HepG2 (cell line): ENCODE results near the gene SLC25A51. TPM values are rescaled to one million over a fixed set of nuclear protein-coding genes. Genes with fewer than 3 reads are reported as not detected.

Experiments
- AKAP8 ChIP-seq: sonication (generic); formaldehyde crosslinking; IDR thresholded peaks from 2 replicates; pipeline ENCODE4 v1.5.1; 2020; ENCODE audit warnings: mild to moderate bottlenecking, missing genetic modification reagents
- DMTF1 ChIP-seq: sonication (generic); formaldehyde crosslinking; IDR thresholded peaks from 2 replicates; pipeline ENCODE4 v1.4.0; 2020; ENCODE audit warnings: mild to moderate bottlenecking, missing genetic modification reagents
- FOXP4 ChIP-seq: sonication (generic); formaldehyde crosslinking; IDR thresholded peaks from 2 replicates; pipeline ENCODE4 v1.4.0; 2020; ENCODE audit warnings: missing genetic modification reagents
- MED8 ChIP-seq: sonication (generic); formaldehyde crosslinking; IDR thresholded peaks from 2 replicates; pipeline ENCODE4 v1.8.1; 2023; ENCODE audit warnings: mild to moderate bottlenecking, missing genetic modification reagents; ENCODE audit not compliant: insufficient replicate concordance
- MLXIP ChIP-seq: sonication (generic); formaldehyde crosslinking; IDR thresholded peaks from 2 replicates; pipeline ENCODE4 v1.9.0; 2021; ENCODE audit warnings: missing genetic modification reagents, borderline replicate concordance
- NFE2L2 ChIP-seq: fragments of 150-350 bp; IDR thresholded peaks from 2 replicates; pipeline ENCODE4 v1.6.1; 2014; ENCODE audit warnings: low read length
- PRPF4 ChIP-seq: fragments of 200-400 bp; formaldehyde crosslinking; IDR thresholded peaks from 2 replicates; pipeline ENCODE4 v1.6.1; 2016; ENCODE audit warnings: low read length, low read depth; ENCODE audit not compliant: poor library complexity, severe bottlenecking
- SP5 ChIP-seq: IDR thresholded peaks from 2 replicates; pipeline ENCODE4 v1.6.1; 2016; ENCODE audit warnings: low read depth, borderline replicate concordance
- THAP11 ChIP-seq: IDR thresholded peaks from 2 replicates; pipeline ENCODE4 v1.6.1; 2016; ENCODE audit warnings: missing biosample characterization, missing genetic modification reagents
- WIZ ChIP-seq: sonication (generic); formaldehyde crosslinking; IDR thresholded peaks from 2 replicates; pipeline ENCODE4 v1.5.1; 2020; ENCODE audit warnings: mild to moderate bottlenecking, missing genetic modification reagents
- YY1 ChIP-seq: IDR thresholded peaks from 2 replicates; pipeline ENCODE4 v1.6.1; 2011; ENCODE audit warnings: low read length, low read depth, moderate library complexity, mild to moderate bottlenecking; ENCODE audit not compliant: insufficient read depth, insufficient replicate concordance
- ZBTB33 ChIP-seq: sonication (generic); formaldehyde crosslinking; IDR thresholded peaks from 2 replicates; pipeline ENCODE4 v1.4.0; 2020; ENCODE audit warnings: missing genetic modification reagents
- ZNF10 ChIP-seq: sonication (generic); formaldehyde crosslinking; IDR thresholded peaks from 2 replicates; pipeline ENCODE4 v1.4.0; 2020; ENCODE audit warnings: mild to moderate bottlenecking, low read depth, missing genetic modification reagents, borderline replicate concordance
- ZNF296 ChIP-seq: sonication (generic); formaldehyde crosslinking; conservative IDR thresholded peaks from 2 replicates; pipeline ENCODE4 v1.5.0; 2020; ENCODE audit warnings: mild to moderate bottlenecking, missing genetic modification reagents
- ZNF615 ChIP-seq: sonication (generic); formaldehyde crosslinking; IDR thresholded peaks from 2 replicates; pipeline ENCODE4 v1.5.0; 2020; ENCODE audit warnings: mild to moderate bottlenecking, missing genetic modification reagents, borderline replicate concordance
- polyA plus RNA-seq, 8 experiments: library from polyadenylated mRNA; depleted of rRNA in 3 of 8; stranded (reverse) in 7 of 8; unstranded in 1 of 8; fragments of >200 nt; fragmentation: Illumina TruSeq in 4 of 8; extraction: Trizol in 4 of 8; gene quantifications; 2 replicates each; pipeline versions ENCODE4 v1.2.1 to v1.2.3, GENCODE V29; 2011 to 2016; ENCODE audit warnings: low read depth in 4 of 8, missing spikeins in 1 of 8, mixed read lengths in 1 of 8; ENCODE audit not compliant: insufficient read depth in 1 of 8
- total RNA-seq, 5 experiments: library from RNA; depleted of rRNA; stranded (reverse); fragments of >200 nt; fragmentation: Illumina TruSeq; extraction: Trizol; gene quantifications; 2 replicates each; pipeline ENCODE4 v1.2.3, GENCODE V29; 2016; ENCODE audit warnings: low read depth in 1 of 5

SLC25A51 gene
- total and polyA plus RNA-seq, 2 of the 13 experiments (the other 11 are each of a cell fraction or from before 2014, with no cell fraction given), result 14.6 to 37.7 TPM

- TF ChIP-seq FOXP4, result peak; percentile 76; the same call in 1 of the 2 replicates
- TF ChIP-seq YY1, result peak; percentile 91
- TF ChIP-seq ZNF296, result no peak
- TF ChIP-seq SP5 (CRISPR knock-in tag), result peak; percentile 73
- 0 out of 2 replicates have a peak, but pooled peaks have one; percentile 28 for TF ChIP-seq WIZ
- no peak for TF ChIP-seq PRPF4
- no peak for TF ChIP-seq NFE2L2
- peak; percentile 90 for TF ChIP-seq ZBTB33 (CRISPR knock-in tag)
- TF ChIP-seq ZNF10, result no peak
- TF ChIP-seq MED8 (CRISPR knock-in tag), result no peak
- TF ChIP-seq ZNF615, result no peak
- TF ChIP-seq DMTF1 (CRISPR knock-in tag), result no peak
- TF ChIP-seq MLXIP (CRISPR knock-in tag), result no peak
- TF ChIP-seq THAP11 (CRISPR knock-in tag), result peak; percentile 94
- TF ChIP-seq AKAP8 (CRISPR knock-in tag), result 0 out of 2 replicates have a peak, but pooled peaks have one; percentile 58
These were observed at the start of gene SLC25A51 (continued) for GRCh38 chr9:37903647-37904444.
